Fibroblast of lung (primary cell): ENCODE measurements around the gene FH. TPM values are rescaled to one million over a fixed set of nuclear protein-coding genes. Genes with fewer than 3 reads are reported as not detected.

Experiments used
- DNase-seq, 2 donors: peaks; one replicate each; pipeline versions ENCODE4 v3.0.0 to v3.0.0-alpha.2; 2010; ENCODE audit warnings: low read depth in 2 of 2
- H2AFZ ChIP-seq: 2 replicates; pipeline ENCODE4 v1.5.1; 2012; ENCODE audit warnings: low read length, control low read depth, inconsistent platforms
- H3K27ac ChIP-seq: 2 replicates; pipeline ENCODE4 v1.5.1; 2011; ENCODE audit warnings: low read length, control low read depth; ENCODE audit not compliant: insufficient read depth
- H3K27me3 ChIP-seq: 2 replicates; pipeline ENCODE4 v1.5.1; 2011; ENCODE audit warnings: mild to moderate bottlenecking, low read length; ENCODE audit not compliant: control insufficient read depth, insufficient read depth
- H3K36me3 ChIP-seq: 2 replicates; pipeline ENCODE4 v1.5.1; 2011; ENCODE audit warnings: low read length; ENCODE audit not compliant: control insufficient read depth, insufficient read depth
- H3K4me1 ChIP-seq: 2 replicates; pipeline ENCODE4 v1.5.1; 2011; ENCODE audit warnings: low read length; ENCODE audit not compliant: control insufficient read depth, insufficient read depth; ENCODE audit errors: extremely low read depth
- H3K4me2 ChIP-seq: 2 replicates; pipeline ENCODE4 v1.5.1; 2011; ENCODE audit warnings: low read length, control low read depth; ENCODE audit not compliant: insufficient read depth; ENCODE audit errors: extremely low read depth
- H3K4me3 ChIP-seq, 4 experiments: fragments of 200-600 bp in 1 of 4; sonication (generic) in 1 of 4; replicated peaks in 1 of 4; 2 replicates each; pipeline ENCODE4 v1.5.1; 2011 to 2016; ENCODE audit warnings: low read length in 4 of 4, low read depth in 3 of 4, mild to moderate bottlenecking in 3 of 4, control low read depth in 2 of 4, inconsistent platforms in 1 of 4, mixed read lengths in 1 of 4; ENCODE audit not compliant: insufficient read depth in 1 of 4; ENCODE audit errors: control extremely low read depth in 1 of 4
- H3K79me2 ChIP-seq: 2 replicates; pipeline ENCODE4 v1.5.1; 2012; ENCODE audit warnings: mild to moderate bottlenecking, low read length, inconsistent platforms; ENCODE audit not compliant: control insufficient read depth, insufficient read depth
- H3K9ac ChIP-seq: 2 replicates; pipeline ENCODE4 v1.5.1; 2011; ENCODE audit warnings: mild to moderate bottlenecking, low read length, control low read depth; ENCODE audit not compliant: insufficient read depth
- H3K9me3 ChIP-seq: 2 replicates; pipeline ENCODE4 v1.5.1; 2012; ENCODE audit warnings: low read depth, low read length; ENCODE audit not compliant: control insufficient read depth, insufficient read depth
- H4K20me1 ChIP-seq: 2 replicates; pipeline ENCODE4 v1.5.1; 2011; ENCODE audit warnings: low read length; ENCODE audit not compliant: control insufficient read depth, insufficient read depth; ENCODE audit errors: extremely low read depth
- CTCF ChIP-seq, 2 donors: IDR thresholded peaks in 1 of 2; conservative IDR thresholded peaks in 1 of 2; 1 replicate in 1 of 2; 2 replicates in 1 of 2; pipeline ENCODE4 v1.5.1; 2011 to 2012; ENCODE audit warnings: low read length in 2 of 2, control low read depth in 1 of 2, inconsistent platforms in 1 of 2, low read depth in 1 of 2, mild to moderate bottlenecking in 1 of 2
- EZH2 ChIP-seq: IDR thresholded peaks from 2 replicates; pipeline ENCODE4 v1.5.1; 2012; ENCODE audit warnings: low read length, control low read depth, mild to moderate bottlenecking; ENCODE audit errors: missing control alignments
- polyA plus RNA-seq, 2 donors: library from polyadenylated mRNA; depleted of rRNA in 1 of 2; stranded (reverse) in 1 of 2; unstranded in 1 of 2; fragments of >200 nt; gene quantifications; 2 replicates each; pipeline ENCODE4 v1.2.1, GENCODE V29; 2011 to 2012; ENCODE audit warnings: missing spikeins in 1 of 2
- total RNA-seq: library from RNA; depleted of rRNA; stranded (reverse); fragments of >200 nt; gene quantifications from 2 replicates; pipeline ENCODE4 v1.2.1, GENCODE V29; 2014

FH gene
- total and polyA plus RNA-seq, 2 donors (not counting 1 experiment from before 2014, with no cell fraction given), result 118 TPM

- Histone ChIP-seq H3K4me1 (no peaks in the 10 kb centered on the region), H3K79me2 (no peaks in the 10 kb centered on the region), H3K27ac (no peak within 1 kb of the TSS), H3K27me3 (peaks cover 3% of the 10 kb centered on the region), H3K9ac (peak within 1 kb of the TSS; percentile 22), H3K4me2 (peak within 1 kb of the TSS; percentile 96), H3K36me3 (no peaks in the 10 kb centered on the region), H2AFZ (peak within 1 kb of the TSS; percentile 41), H3K4me3 (peak within 1 kb of the TSS; percentile 42 to 82 (median 69)), H4K20me1 (no peaks in the 10 kb centered on the region), H3K9me3 (no peaks in the 10 kb centered on the region)
- peak in 1 of 2 donors; percentile 11 for DNase-seq
- no peak for TF ChIP-seq CTCF (conservative IDR thresholded peaks at IDR 0.05 in 1 of 2, IDR thresholded peaks at IDR 0.05 in 1 of 2; ENCODE audit: low read depth in 1 of 2, low read length in 2 of 2)
- TF ChIP-seq EZH2, result no peak
These were observed 12.6 kb upstream of the FH start, which contains the start of gene KMO for GRCh38 chr1:241532162-241532531. Gene KMO, plus strand, starts transcription at chr1:241532378. Its CDS starts 67 bp downstream, at chr1:241532445.

DNA sequence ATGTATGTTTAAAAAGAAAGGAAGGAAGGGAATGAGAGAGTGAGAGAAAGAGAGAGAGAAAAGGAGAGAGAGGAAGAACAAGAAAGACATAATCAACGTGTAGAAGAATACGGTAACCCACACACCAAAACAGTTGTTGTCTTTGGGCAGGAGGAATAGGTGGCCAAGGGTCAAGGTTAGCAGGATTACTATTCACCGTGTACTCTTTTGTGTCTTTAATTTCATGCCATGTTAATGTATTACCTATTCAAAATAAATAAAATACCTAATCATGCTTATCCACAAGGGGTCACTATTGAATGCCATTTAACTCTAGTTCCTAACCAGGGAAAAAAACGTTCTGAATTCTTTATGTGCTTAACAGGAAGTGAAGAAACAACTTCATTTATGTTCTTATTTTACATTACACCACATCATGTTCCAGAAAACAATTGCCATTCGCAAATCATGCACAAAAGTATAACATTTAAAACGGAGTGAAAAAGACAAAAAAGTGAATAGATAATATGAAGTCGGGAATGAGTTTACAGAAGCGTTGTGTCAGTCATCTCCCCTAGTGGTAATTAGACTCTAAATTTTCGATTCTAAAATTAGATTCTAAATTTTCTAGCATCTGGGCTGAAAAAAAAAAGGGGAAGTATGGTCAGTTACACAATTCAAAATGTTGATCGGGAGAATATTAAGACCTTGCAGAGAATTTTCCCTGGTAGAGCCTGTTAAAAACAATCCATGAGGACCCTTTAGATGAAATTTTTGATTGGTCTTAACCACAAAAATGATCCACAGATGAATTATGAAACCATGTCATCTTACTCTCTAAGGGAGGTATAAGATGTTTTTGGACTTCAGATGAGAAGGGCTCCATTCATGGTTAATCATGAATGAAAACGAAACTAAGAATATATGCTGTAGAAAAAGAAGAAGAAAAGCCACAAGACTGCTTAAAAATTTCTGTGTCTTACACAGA is 11.9 kb upstream of the FH start:
- TF ChIP-seq CTCF (conservative IDR thresholded peaks at IDR 0.05 in 1 of 2, IDR thresholded peaks at IDR 0.05 in 1 of 2; ENCODE audit: low read depth in 1 of 2, low read length in 2 of 2) (peak in 1 of 2 donors; percentile 52), EZH2 (no peak)
- H3K4me2 ChIP-seq, result peak overlapping the region; percentile 96
- no peaks in the 10 kb centered on the region for H4K20me1 ChIP-seq
- H3K79me2 ChIP-seq, result no peaks in the 10 kb centered on the region
- H3K9me3 ChIP-seq, result no peaks in the 10 kb centered on the region
- H3K36me3 ChIP-seq, result no peaks in the 10 kb centered on the region
- H3K4me1 ChIP-seq, result no peaks in the 10 kb centered on the region
- DNase-seq, result peak; percentile 68 to 88
- no peak overlapping the region for H3K27ac ChIP-seq
- peak overlapping the region; percentile 22 for H3K9ac ChIP-seq
- H2AFZ ChIP-seq, result peak overlapping the region; percentile 41
- H3K4me3 ChIP-seq, result peak overlapping the region; percentile 42 to 82 (median 69)
- H3K27me3 ChIP-seq, result peaks cover 3% of the 10 kb centered on the region

DNA sequence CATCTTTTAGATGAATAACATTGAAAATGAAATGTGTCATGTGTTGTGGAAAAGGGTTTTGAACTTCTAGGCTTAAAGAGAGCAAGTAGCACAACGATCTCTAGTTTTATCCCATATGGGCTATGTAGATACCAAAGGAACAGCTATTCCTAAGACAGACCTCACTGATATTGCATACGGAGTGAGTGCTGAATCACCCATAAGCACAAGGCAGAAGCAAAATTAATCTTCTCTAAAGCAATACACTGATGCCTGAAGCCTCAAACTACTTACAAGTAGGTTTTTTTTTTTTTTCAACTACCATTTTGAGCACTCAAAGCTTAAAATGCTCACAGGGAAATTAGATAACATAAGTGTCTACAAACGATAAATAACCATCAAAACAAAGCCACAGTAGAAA is 7.6 kb upstream of the FH start:
- no peak for DNase-seq
- TF ChIP-seq CTCF (conservative IDR thresholded peaks at IDR 0.05 in 1 of 2, IDR thresholded peaks at IDR 0.05 in 1 of 2; ENCODE audit: low read depth in 1 of 2, low read length in 2 of 2) (no peak), EZH2 (no peak)
- Histone ChIP-seq H3K9me3 (no peaks in the 10 kb centered on the region), H3K9ac (no peak overlapping the region), H3K4me1 (no peaks in the 10 kb centered on the region), H4K20me1 (no peaks in the 10 kb centered on the region), H3K27me3 (peaks cover 6% of the 10 kb centered on the region), H3K27ac (no peak overlapping the region), H2AFZ (no peak overlapping the region), H3K4me2 (no peak overlapping the region), H3K79me2 (no peaks in the 10 kb centered on the region), H3K4me3 (no peak overlapping the region), H3K36me3 (no peaks in the 10 kb centered on the region)
